Psoas muscle (tissue), 8 donors: ENCODE results near the gene CD47. TPM values are rescaled to one million over a fixed set of nuclear protein-coding genes. Genes with fewer than 3 reads are reported as not detected.

Source experiments
- ATAC-seq, 4 donors: fragments of 200-7000 bp; cut with Tn5 transposase; one replicate each; pipeline ENCODE4 v1.9.1; 2020; ENCODE audit warnings: moderate library complexity in 3 of 4, mild to moderate bottlenecking in 2 of 4
- DNase-seq, 2 donors: peaks; one replicate each; pipeline ENCODE4 v3.0.0-alpha.2; 2020
- H3K27ac ChIP-seq: fragments of 200-600 bp; one replicate; pipeline ENCODE4 v1.8.0; 2022
- H3K27me3 ChIP-seq, 3 donors: fragments of 200-600 bp in 1 of 3; one replicate each; pipeline versions ENCODE4 v1.6.1 to v1.8.0; 2013 to 2022; ENCODE audit warnings: low read length in 2 of 3, mild to moderate bottlenecking in 2 of 3, moderate library complexity in 1 of 3; ENCODE audit not compliant: insufficient read depth in 3 of 3
- H3K36me3 ChIP-seq, 2 donors: fragments of 200-600 bp in 1 of 2; one replicate each; pipeline versions ENCODE4 v1.6.1 to v1.8.0; 2013 to 2022; ENCODE audit warnings: low read depth in 1 of 2, mild to moderate bottlenecking in 1 of 2, moderate library complexity in 1 of 2; ENCODE audit not compliant: insufficient read depth in 1 of 2
- H3K4me1 ChIP-seq: fragments of 200-600 bp; one replicate; pipeline ENCODE4 v1.8.0; 2022
- H3K4me3 ChIP-seq: fragments of 200-600 bp; one replicate; pipeline ENCODE4 v1.8.0; 2022; ENCODE audit warnings: mild to moderate bottlenecking
- H3K9me3 ChIP-seq: fragments of 200-600 bp; one replicate; pipeline ENCODE4 v1.8.0; 2022
- WGBS, 3 donors: extraction: QIAGEN DNeasy Blood & Tissue Kit; methylation state at CpG; one replicate each; pipeline versions ENCODE4 v1.1.6 to v1.1.7; 2013; 5-methylcytosine and 5-hydroxymethylcytosine counted together
- intact Hi-C, 2 donors: fragments of 100-400 bp; cut with DNase I; formaldehyde crosslinking; loops; one replicate each; pipeline versions ENCODE4 v1.11.0 to v1.14.2; 2022
- polyA plus RNA-seq, 3 donors: library from polyadenylated mRNA; stranded (reverse); fragments of 200-250 nt; gene quantifications; one replicate each; pipeline ENCODE4 v1.2.3, GENCODE V29; 2013
- total RNA-seq, 4 donors: library from RNA; stranded (reverse); fragmentation: NEBNext Ultra II Directional in 2 of 4; extraction: Animal tissue kit (Norgen Biotek cat#: 25700) in 2 of 4; gene quantifications; one replicate each; pipeline versions ENCODE4 v1.2.1 to v1.2.4, GENCODE V29; 2021 to 2023
- TF ChIP-seq, protein P1 (sequence below): fragments of 200-600 bp; IDR thresholded peaks from one replicate; pipeline ENCODE4 v1.8.0; 2022; ENCODE audit warnings: antibody characterized with exemption
- donor health status: healthy with polysubstance abuse.
- donor health status: DM: no; HTN: no; CAD: no; lungs with moderate emphysema.
- donor health status: Bipolar disorder and iron deficiency.
- donor health status: healthy.
- donor health status: DM: yes; HTN: yes; CAD: no.
- donor health status: DM: no; HTN: no; CAD: no.
- donor health status: DM: no; HTN: no; CAD: no.
- donor health status: DM: yes; HTN: yes; CAD: no.

CD47 gene
- total and polyA plus RNA-seq, 7 donors, result 12.2 to 53.1 (median 16.6) TPM

DNA sequence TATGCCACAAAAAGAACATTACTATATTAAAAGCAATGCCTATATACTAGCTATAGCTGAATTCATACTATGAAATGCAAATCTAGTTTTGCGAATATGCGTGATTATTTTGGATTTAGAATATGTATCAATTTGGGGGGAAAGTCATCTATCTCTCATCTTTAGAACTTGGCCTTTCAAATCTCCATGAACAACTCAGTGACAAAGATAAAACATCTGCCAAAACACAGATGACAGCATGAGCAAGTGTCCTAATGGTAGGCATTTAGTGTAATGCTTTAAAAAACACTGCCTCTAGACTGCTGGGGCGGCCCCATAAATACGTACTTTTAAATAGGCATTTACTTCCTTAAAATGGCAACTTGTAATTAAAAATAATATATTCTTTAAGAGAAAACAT is 2.7 kb downstream of the CD47 start:
- peaks cover 7% of the 10 kb centered on the region for H3K4me1 ChIP-seq

DNA sequence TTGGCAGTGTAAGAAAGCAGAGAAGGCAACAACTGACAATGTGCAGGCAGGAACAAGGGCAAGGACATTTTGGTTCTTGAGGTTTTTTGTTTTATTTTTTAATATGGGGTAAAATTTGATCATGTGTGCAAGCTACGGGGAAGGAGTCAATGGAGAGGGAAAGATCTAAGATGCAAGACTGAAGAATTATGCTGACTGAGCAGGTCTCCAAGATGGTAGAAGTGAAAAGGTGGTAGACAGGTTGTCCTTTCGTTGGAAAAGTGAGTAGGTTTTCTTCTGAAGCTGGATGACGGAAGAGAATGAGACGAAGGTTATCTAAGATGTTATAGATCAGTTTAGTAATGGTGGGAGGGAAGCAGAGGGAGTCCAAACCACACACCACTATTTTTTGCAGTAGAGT is 4.2 kb downstream of the CD47 start:
- H3K9me3 ChIP-seq, result no peaks in the 10 kb centered on the region
- 94 to 99% (median 96%) methylated on average over 4 of the region's 4 CpGs for WGBS, 3 donors
- no peaks in the 10 kb centered on the region for H3K27me3 ChIP-seq
- ATAC-seq (no peak), DNase-seq (no peak)
- no peaks in the 10 kb centered on the region for H3K36me3 ChIP-seq
- no peak overlapping the region for H3K4me3 ChIP-seq
- H3K4me1 ChIP-seq, result peaks cover 7% of the 10 kb centered on the region
- intact Hi-C loops, result loop anchor here in 1 of 2 donors (2.0 kb wide), 1 partner anchor 48 kb away; no protein-coding TSS in a partner anchor
- no peak overlapping the region for H3K27ac ChIP-seq
- TF ChIP-seq, protein P1, sequence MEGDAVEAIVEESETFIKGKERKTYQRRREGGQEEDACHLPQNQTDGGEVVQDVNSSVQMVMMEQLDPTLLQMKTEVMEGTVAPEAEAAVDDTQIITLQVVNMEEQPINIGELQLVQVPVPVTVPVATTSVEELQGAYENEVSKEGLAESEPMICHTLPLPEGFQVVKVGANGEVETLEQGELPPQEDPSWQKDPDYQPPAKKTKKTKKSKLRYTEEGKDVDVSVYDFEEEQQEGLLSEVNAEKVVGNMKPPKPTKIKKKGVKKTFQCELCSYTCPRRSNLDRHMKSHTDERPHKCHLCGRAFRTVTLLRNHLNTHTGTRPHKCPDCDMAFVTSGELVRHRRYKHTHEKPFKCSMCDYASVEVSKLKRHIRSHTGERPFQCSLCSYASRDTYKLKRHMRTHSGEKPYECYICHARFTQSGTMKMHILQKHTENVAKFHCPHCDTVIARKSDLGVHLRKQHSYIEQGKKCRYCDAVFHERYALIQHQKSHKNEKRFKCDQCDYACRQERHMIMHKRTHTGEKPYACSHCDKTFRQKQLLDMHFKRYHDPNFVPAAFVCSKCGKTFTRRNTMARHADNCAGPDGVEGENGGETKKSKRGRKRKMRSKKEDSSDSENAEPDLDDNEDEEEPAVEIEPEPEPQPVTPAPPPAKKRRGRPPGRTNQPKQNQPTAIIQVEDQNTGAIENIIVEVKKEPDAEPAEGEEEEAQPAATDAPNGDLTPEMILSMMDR, result no peak

More for the DNA sequence above, 2.7 kb downstream of the CD47 start:
- no peaks in the 10 kb centered on the region for H3K27me3 ChIP-seq
- DNase-seq (no peak), ATAC-seq (no peak)
- H3K27ac ChIP-seq, result no peak overlapping the region
- WGBS, 3 donors, result 91 to 93% (median 91%) methylated on average over 4 of the region's 4 CpGs
- H3K4me3 ChIP-seq, result peak overlapping the region; percentile 91
- no peaks in the 10 kb centered on the region for H3K9me3 ChIP-seq
- intact Hi-C loops, result no loop called here
- TF ChIP-seq, protein P1, result no peak
- H3K36me3 ChIP-seq, result no peaks in the 10 kb centered on the region

DNA sequence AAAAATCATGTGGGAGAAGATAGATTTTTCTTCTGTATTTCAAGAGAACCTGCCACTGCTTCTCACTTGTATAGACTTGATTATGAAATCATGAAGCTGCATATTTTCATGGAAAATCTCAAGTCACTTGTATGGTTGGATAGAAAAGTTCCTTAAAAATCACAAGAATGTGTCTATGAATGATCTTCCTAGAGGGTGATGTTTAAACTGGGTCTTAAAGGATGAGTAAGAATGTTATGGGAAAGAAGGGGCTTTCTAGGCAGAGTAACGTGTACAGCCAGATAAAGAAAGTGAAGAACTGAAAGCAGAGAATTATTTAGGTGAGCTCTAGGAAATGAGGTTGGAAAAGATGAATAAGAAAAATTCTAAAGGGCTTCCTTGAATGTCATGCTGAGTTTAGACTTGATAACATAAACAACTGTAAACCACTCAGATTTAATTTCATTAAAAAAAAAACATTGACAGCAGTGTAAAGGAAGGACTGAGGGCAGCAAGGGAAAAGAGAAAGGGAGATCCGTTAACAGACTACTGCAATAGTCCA is 5.0 kb downstream of the CD47 start:
- intact Hi-C loops, result loop anchor here in 1 of 2 donors (2.0 kb wide), 1 partner anchor 49 kb away; no protein-coding TSS in a partner anchor
- DNase-seq (no peak), ATAC-seq (no peak)
- H3K36me3 ChIP-seq, result no peaks in the 10 kb centered on the region
- no peaks in the 10 kb centered on the region for H3K27me3 ChIP-seq
- TF ChIP-seq, protein P1, result no peak
- no peaks in the 10 kb centered on the region for H3K9me3 ChIP-seq
- no peak overlapping the region for H3K27ac ChIP-seq
- H3K4me3 ChIP-seq, result no peak overlapping the region
- WGBS, 3 donors, result 93 to 98% (median 96%) methylated on average over 2 of the region's 2 CpGs
- H3K4me1 ChIP-seq, result peaks cover 7% of the 10 kb centered on the region

DNA sequence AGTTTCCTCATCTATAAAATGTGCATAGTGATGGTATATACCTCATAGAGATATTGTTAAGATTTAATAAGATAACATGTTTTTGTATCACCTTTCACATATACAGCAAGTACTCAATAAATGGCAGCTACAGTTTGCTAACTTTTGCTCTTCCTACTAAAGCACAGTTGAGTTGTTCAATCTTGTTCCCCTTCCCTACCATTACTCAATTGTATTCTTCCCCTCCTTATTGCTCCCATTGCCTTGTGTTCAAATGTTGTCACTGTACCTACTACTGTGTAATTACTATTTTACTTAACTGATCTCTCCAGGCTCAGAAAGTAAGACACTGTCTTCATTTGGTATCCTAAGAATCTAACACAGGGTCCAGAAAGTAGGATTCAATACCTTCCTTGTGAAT is 5.5 kb downstream of the CD47 start:
- Histone ChIP-seq H3K4me3 (no peak overlapping the region), H3K27me3 (no peaks in the 10 kb centered on the region), H3K27ac (no peak overlapping the region), H3K4me1 (peaks cover 7% of the 10 kb centered on the region), H3K9me3 (no peaks in the 10 kb centered on the region), H3K36me3 (no peaks in the 10 kb centered on the region)
- DNase-seq (no peak), ATAC-seq (no peak)
- intact Hi-C loops, result no loop called here
- TF ChIP-seq, protein P1, result no peak

DNA sequence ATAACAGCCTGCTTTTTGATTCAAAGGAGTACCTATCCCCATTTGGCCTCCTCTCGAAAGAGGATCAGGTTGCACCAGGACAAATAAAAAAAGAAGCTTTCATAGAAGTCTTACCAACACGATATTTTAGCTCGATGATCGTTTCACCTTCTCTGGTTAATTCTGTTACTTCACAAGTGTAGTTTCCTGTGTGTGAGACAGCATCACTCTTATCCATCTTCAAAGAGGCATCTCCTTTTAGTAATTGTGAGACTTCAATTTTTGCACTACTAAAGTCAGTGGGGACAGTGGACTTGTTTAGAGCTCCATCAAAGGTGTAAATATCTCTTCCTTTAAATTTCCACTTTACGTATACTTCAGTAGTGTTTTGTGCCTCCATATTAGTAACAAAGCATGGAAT is 11.0 kb downstream of the CD47 start:
- no peaks in the 10 kb centered on the region for H3K27me3 ChIP-seq
- TF ChIP-seq, protein P1, result no peak
- H3K4me1 ChIP-seq, result no peaks in the 10 kb centered on the region
- H3K9me3 ChIP-seq, result no peaks in the 10 kb centered on the region
- 49 to 59% (median 56%) methylated on average over 5 of the region's 5 CpGs for WGBS, 3 donors
- H3K4me3 ChIP-seq, result no peak overlapping the region
- H3K27ac ChIP-seq, result no peak overlapping the region
- no peak for DNase-seq
- intact Hi-C loops, result no loop called here
- H3K36me3 ChIP-seq, result peaks cover 0 to 6% of the 10 kb centered on the region in 2 donors
- ATAC-seq, result no peak
